ENCODE results near the gene TEKT1.

DNA sequence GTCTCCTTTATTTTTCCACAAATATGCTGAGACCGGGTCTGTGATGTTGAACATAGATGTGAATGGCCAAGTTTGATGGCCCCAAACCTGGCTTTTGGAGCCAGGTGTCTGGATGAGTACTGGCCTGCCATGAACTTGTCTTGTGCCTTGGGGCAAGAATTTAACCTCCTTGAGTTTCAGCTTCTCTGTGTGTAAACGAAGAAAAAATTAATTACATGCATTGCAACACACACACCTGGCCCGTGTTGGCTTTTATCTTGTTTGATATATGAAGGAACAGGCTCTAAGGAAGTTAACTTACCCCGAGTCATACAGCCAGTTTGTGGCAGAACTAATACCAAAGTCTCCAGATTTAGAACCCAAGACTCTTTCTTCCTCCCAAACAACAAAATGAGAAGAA is 42.4 kb downstream of the TEKT1 start:
- TF ChIP-seq, protein P1, sequence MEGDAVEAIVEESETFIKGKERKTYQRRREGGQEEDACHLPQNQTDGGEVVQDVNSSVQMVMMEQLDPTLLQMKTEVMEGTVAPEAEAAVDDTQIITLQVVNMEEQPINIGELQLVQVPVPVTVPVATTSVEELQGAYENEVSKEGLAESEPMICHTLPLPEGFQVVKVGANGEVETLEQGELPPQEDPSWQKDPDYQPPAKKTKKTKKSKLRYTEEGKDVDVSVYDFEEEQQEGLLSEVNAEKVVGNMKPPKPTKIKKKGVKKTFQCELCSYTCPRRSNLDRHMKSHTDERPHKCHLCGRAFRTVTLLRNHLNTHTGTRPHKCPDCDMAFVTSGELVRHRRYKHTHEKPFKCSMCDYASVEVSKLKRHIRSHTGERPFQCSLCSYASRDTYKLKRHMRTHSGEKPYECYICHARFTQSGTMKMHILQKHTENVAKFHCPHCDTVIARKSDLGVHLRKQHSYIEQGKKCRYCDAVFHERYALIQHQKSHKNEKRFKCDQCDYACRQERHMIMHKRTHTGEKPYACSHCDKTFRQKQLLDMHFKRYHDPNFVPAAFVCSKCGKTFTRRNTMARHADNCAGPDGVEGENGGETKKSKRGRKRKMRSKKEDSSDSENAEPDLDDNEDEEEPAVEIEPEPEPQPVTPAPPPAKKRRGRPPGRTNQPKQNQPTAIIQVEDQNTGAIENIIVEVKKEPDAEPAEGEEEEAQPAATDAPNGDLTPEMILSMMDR (IDR thresholded peaks at IDR 0.05; ENCODE audit: low read depth, low read length, poor library complexity, severe bottlenecking): no peak
- no peak for TF ChIP-seq EZH2phosphoT487 (IDR thresholded peaks at IDR 0.05; ENCODE audit: borderline replicate concordance, low read length)
